ENCODE results near the gene SCN4B. TPM values are rescaled to one million over a fixed set of nuclear protein-coding genes. Genes with fewer than 3 reads are reported as not detected.

The SCN4B gene
- total RNA-seq, 1 donor: under 0.01 TPM

DNA sequence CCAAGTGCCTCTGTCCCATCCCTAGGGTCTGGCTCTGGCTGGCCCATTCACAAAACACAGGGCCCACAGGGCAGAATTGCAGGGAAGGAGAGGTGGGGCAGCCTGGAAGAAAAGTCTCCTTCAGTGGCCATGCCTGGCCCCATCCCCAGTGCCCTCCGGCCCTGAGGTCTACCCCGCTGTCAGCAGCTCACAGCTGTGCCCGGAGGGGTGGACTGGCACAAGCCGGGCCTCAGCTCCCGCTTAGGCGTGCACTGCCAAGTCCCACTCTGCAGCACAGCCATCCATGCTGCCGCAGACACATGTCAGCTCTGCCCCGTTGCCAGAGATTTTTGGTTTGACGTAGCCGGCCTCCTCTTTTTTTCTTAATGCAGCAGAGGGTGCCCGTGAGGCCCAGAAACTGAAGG, 27.7 kb upstream of the SCN4B start:
- TF ChIP-seq, protein P1, sequence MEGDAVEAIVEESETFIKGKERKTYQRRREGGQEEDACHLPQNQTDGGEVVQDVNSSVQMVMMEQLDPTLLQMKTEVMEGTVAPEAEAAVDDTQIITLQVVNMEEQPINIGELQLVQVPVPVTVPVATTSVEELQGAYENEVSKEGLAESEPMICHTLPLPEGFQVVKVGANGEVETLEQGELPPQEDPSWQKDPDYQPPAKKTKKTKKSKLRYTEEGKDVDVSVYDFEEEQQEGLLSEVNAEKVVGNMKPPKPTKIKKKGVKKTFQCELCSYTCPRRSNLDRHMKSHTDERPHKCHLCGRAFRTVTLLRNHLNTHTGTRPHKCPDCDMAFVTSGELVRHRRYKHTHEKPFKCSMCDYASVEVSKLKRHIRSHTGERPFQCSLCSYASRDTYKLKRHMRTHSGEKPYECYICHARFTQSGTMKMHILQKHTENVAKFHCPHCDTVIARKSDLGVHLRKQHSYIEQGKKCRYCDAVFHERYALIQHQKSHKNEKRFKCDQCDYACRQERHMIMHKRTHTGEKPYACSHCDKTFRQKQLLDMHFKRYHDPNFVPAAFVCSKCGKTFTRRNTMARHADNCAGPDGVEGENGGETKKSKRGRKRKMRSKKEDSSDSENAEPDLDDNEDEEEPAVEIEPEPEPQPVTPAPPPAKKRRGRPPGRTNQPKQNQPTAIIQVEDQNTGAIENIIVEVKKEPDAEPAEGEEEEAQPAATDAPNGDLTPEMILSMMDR (IDR thresholded peaks at IDR 0.05; ENCODE audit: insufficient read depth, low read length): no peak
- DNase-seq (ENCODE audit: low read depth): peak; percentile 18
- no peak overlapping the region for H3K4me3 ChIP-seq (ENCODE audit: low read depth, low read length)

DNA sequence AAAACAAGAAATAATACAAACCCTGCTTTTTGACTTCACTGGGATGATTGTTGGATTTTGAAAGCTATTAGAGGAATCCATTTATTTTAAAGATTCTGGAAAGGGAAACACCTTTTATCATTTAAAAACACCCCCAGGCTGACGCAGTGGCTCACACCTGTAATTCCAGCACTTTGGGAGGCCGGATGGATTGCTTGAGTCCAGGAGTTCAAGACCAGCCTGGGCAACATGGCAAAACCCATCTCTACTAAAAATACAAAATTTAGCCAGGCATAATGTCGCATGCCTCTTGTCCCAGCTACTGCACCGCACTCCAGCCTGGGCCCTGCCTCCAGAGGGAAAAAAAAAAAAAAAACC, 24.1 kb upstream of the SCN4B start:
- TF ChIP-seq, protein P1 (IDR thresholded peaks at IDR 0.05; ENCODE audit: insufficient read depth, low read length): no peak
- no peak overlapping the region for H3K4me3 ChIP-seq (ENCODE audit: low read depth, low read length)
- DNase-seq (ENCODE audit: low read depth): no peak

DNA sequence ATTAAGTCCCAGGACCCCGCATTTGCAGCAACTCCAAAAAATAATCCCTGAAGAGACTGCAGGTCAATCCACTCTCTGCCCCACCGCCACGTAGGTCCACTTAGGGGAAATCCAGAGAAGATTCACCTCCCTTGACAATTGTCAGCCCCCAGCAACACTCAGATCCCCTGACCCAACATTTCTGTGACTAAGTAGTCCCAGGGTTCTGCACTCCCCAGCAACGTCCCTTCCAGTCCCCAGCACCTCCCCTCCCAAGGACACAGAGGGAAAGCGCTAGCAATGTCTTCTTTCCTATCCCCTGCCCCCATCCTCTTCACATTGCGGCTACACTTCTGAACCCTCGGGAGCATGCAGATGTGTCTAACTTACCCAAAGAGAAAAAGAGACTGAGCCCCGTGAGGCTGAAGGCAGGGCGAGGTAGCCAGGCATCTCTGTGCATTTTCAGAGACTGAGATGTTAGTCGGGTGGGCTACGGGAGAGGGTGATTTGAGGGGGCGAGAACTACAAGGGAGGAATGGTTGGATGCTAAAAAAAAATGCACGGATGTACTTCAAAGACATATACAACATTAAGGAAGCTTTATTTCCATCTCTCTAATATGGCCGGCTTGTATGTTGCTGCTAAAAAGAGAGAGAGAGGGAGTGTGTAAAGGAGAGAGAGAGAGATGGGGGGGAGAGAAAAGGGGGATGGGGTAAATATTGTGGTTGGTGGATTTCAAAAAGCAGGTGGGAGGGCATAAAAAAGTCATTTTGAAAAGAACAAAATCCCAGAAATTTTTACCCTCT, 23.6 kb upstream of the SCN4B start, which contains the start of gene SCN2B:
Gene SCN2B (minus strand): TSS at position 647 of the 785 bp plus-strand sequence. CDS start 208 bp downstream, at position 439.
- TF ChIP-seq, protein P1 (IDR thresholded peaks at IDR 0.05; ENCODE audit: insufficient read depth, low read length): no peak
- DNase-seq (ENCODE audit: low read depth): no peak
- no peak within 1 kb of the TSS for H3K4me3 ChIP-seq (ENCODE audit: low read depth, low read length)

DNA sequence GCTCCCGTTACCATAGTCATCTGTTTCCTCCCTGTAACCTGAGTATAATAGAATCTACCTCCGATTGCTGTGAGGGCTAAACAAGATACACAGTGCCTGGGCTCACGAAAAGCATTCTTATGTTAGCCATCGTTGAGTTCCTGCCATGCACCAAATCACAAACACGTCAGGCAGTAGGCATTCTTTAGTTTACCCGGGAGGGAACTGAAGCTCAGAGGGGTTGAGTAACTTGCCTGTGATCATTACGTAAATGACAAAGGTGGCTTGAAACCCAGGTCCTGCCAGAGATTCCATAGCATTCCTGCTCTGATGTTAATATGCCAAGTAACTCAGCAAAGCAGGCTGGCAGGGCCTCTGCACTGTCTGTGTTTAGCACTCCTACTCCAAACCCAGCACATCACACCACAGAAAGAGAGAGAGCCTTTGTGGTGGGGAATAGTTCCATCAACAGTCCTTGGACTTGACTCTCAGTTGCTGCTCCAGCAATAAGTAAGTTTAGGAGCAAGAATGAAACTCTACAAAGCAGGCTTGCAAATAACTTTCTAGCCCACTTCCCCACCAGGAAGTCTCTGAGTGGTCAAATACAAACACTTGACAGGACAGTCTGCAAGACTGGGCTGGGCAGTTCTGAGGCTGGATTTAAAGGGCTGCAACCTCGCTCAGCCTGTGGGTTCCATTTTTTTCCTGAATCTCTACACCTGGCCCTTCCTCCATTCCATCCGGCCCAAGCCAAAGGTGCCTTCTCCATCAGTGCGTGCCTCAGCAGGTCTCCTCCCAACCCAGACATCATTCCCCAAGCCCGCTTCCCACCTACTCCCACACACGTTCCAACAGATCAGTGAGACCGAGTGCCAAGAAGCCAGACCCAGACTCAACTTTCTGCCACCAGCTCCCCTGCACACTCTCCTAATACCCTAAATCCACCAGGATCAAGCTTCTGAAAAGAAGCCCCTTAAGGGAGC, 22.7 kb upstream of the SCN4B start:
- TF ChIP-seq, protein P1 (IDR thresholded peaks at IDR 0.05; ENCODE audit: insufficient read depth, low read length): no peak
- DNase-seq (ENCODE audit: low read depth): peak; percentile 20

DNA sequence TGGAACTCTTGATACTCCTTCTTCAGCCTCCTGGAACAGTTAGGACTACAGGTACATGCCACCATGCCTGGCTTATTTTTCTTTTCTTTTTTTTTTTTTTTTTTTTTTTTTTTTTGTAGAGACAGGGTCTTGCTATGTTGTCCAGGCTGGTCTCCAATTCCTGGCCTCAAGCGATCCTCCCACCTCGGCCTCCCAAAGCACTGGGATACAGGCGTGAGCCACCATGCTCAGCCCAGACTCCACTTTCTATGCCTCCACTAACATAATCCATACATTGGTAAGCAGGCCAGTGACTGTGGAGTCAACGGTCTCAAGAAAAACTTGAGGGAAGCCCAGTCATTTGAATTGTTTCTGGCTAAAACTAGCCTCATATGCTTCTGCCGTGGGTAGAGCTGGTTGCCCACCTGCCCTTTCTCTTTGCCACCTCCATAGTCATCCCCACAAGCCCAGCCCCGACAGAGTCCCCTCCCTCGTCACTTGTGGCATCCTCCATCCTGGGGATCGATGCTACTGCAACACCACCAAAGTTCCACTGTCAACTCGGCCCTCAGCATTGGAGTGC, 21.5 kb upstream of the SCN4B start:
- DNase-seq (ENCODE audit: low read depth): no peak
- no peak overlapping the region for H3K4me3 ChIP-seq (ENCODE audit: low read depth, low read length)
- TF ChIP-seq, protein P1 (IDR thresholded peaks at IDR 0.05; ENCODE audit: insufficient read depth, low read length): no peak

More for the DNA sequence above, 22.7 kb upstream of the SCN4B start:
- H3K4me3 ChIP-seq (ENCODE audit: low read depth, low read length): no peak overlapping the region

DNA sequence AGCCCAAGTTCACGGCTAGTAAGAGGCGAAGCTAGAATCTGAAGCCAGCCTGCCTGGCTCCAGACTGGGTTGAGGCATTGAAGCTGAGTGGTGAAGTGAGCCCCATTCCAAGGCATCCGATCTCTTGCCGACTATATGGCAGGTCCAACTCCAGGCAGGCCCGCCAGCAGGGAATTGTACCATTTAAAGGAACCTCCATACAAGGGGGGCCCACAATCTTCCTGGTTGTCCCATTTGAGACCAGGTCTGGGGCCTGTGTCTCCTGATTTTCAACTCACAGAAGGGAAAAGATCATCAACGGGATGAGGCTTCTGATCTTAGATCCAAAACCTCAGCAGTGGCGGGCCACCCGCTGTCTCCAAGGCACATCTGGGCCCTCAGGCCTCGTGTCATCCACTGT, 19.7 kb upstream of the SCN4B start:
- no peak overlapping the region for H3K4me3 ChIP-seq (ENCODE audit: low read depth, low read length)
- DNase-seq (ENCODE audit: low read depth): no peak
- TF ChIP-seq, protein P1 (IDR thresholded peaks at IDR 0.05; ENCODE audit: insufficient read depth, low read length): no peak

Data from fibroblast of the aortic adventitia (primary cell).